ENCODE measurements around the gene RNU6-9. TPM values are rescaled to one million over a fixed set of nuclear protein-coding genes. Genes with fewer than 3 reads are reported as not detected.

The RNU6-9 gene
- total RNA-seq, 1 experiment from 2014 or later = not detected

GRCh38 chr19:898663-899062 lies 5.4 kb downstream of the RNU6-9 start:
- DNase-seq = no peak
- BruUV-seq (replicated peaks) = no TSS peak
- ChIA-PET POLR2A (ENCODE audit: unreplicated experiment) (no interaction called here), CTCF (interaction anchor here (0.5 kb wide), 1 partner anchor 90 kb away, joined by 23 read pairs; no protein-coding TSS in a partner anchor)
- peaks cover 10% of the 10 kb centered on the region; the same call in 1 of the 2 replicates for H3F3A ChIP-seq (ENCODE audit: insufficient read depth, low read depth)
- H3K4me1 ChIP-seq (replicated peaks; ENCODE audit: insufficient read depth) = no peaks in the 10 kb centered on the region
- no peak overlapping the region for H3K27ac ChIP-seq
- H3K36me3 ChIP-seq (ENCODE audit: low read depth) = no peaks in the 10 kb centered on the region
- H3K4me3 ChIP-seq = no peak overlapping the region
- H3K9me3 ChIP-seq (ENCODE audit: insufficient read depth, low read depth) = no peaks in the 10 kb centered on the region
- no peaks in the 10 kb centered on the region for H3K79me2 ChIP-seq (ENCODE audit: low read depth)
- no peaks in the 10 kb centered on the region for H3K9me2 ChIP-seq (ENCODE audit: insufficient read depth)
- intact Hi-C loops (cut with micrococcal nuclease; ENCODE audit: unreplicated experiment) = no loop called here
- TF ChIP-seq, protein P1, sequence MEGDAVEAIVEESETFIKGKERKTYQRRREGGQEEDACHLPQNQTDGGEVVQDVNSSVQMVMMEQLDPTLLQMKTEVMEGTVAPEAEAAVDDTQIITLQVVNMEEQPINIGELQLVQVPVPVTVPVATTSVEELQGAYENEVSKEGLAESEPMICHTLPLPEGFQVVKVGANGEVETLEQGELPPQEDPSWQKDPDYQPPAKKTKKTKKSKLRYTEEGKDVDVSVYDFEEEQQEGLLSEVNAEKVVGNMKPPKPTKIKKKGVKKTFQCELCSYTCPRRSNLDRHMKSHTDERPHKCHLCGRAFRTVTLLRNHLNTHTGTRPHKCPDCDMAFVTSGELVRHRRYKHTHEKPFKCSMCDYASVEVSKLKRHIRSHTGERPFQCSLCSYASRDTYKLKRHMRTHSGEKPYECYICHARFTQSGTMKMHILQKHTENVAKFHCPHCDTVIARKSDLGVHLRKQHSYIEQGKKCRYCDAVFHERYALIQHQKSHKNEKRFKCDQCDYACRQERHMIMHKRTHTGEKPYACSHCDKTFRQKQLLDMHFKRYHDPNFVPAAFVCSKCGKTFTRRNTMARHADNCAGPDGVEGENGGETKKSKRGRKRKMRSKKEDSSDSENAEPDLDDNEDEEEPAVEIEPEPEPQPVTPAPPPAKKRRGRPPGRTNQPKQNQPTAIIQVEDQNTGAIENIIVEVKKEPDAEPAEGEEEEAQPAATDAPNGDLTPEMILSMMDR (conservative IDR thresholded peaks at IDR 0.05) = no peak
- TF ChIP-seq EZH2 (IDR thresholded peaks at IDR 0.05; ENCODE audit: low read depth) = no peak
- no peak overlapping the region for H2AFZ ChIP-seq
- H3K4me2 ChIP-seq = no peak overlapping the region
- H3K27me3 ChIP-seq (ENCODE audit: insufficient read depth, low read depth) = no peaks in the 10 kb centered on the region
- peaks cover 25% of the 10 kb centered on the region for H4K20me1 ChIP-seq (ENCODE audit: insufficient read depth)

- intact Hi-C loops (cut with micrococcal nuclease; ENCODE audit: unreplicated experiment) = no loop called here
- CTCF ChIA-PET = no interaction called here
- no peaks in the 10 kb centered on the region for H3K27me3 ChIP-seq (ENCODE audit: insufficient read depth, low read depth)
- peaks cover 8% of the 10 kb centered on the region; the same call in 1 of the 2 replicates for H3F3A ChIP-seq (ENCODE audit: insufficient read depth, low read depth)
- H3K79me2 ChIP-seq (ENCODE audit: low read depth) = peaks cover 2% of the 10 kb centered on the region; the same call in 1 of the 2 replicates
- H3K4me2 ChIP-seq = no peak overlapping the region
- no peak for DNase-seq
- no peaks in the 10 kb centered on the region for H3K9me3 ChIP-seq (ENCODE audit: insufficient read depth, low read depth)
- H3K9me2 ChIP-seq (ENCODE audit: insufficient read depth) = no peaks in the 10 kb centered on the region
- H3K27ac ChIP-seq = no peak overlapping the region
- H3K4me3 ChIP-seq = no peak overlapping the region
- no TSS peak for BruUV-seq (replicated peaks)
- no peaks in the 10 kb centered on the region for H3K4me1 ChIP-seq (replicated peaks; ENCODE audit: insufficient read depth)
- no peaks in the 10 kb centered on the region for H3K36me3 ChIP-seq (ENCODE audit: low read depth)
- POLR2A ChIA-PET (ENCODE audit: unreplicated experiment) = no interaction called here
- TF ChIP-seq, protein P1 (conservative IDR thresholded peaks at IDR 0.05) = no peak
- TF ChIP-seq EZH2 (IDR thresholded peaks at IDR 0.05; ENCODE audit: low read depth) = no peak
- no peak overlapping the region for H2AFZ ChIP-seq
- peaks cover 27% of the 10 kb centered on the region for H4K20me1 ChIP-seq (ENCODE audit: insufficient read depth)
These were observed 6.2 kb downstream of the RNU6-9 start for GRCh38 chr19:899336-900042.

DNA sequence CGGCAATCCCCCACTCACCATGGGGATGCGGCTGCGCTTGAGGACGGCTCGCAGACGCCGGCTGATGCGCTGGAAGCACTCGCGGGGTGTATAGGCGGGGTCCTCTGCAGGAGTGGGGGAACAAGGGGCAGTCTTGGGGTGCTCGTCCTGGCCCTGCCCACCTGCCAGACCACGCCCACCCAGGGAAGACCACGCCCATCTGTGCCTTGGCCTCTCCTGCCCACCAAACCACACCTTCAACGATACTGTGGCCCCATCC lies 6.7 kb downstream of the RNU6-9 start:
- H3K4me3 ChIP-seq = no peak overlapping the region
- H3F3A ChIP-seq (ENCODE audit: insufficient read depth, low read depth) = 0 out of 2 replicates have a peak, but pooled peaks cover 3% of the 10 kb centered on the region
- no TSS peak for BruUV-seq (replicated peaks)
- peaks cover 31% of the 10 kb centered on the region for H4K20me1 ChIP-seq (ENCODE audit: insufficient read depth)
- intact Hi-C loops (cut with micrococcal nuclease; ENCODE audit: unreplicated experiment) = no loop called here
- no peaks in the 10 kb centered on the region for H3K36me3 ChIP-seq (ENCODE audit: low read depth)
- H3K79me2 ChIP-seq (ENCODE audit: low read depth) = peaks cover 6% of the 10 kb centered on the region; the same call in 1 of the 2 replicates
- H3K4me1 ChIP-seq (replicated peaks; ENCODE audit: insufficient read depth) = no peaks in the 10 kb centered on the region
- H3K27ac ChIP-seq = no peak overlapping the region
- POLR2A ChIA-PET (ENCODE audit: unreplicated experiment) = no interaction called here
- H3K4me2 ChIP-seq = no peak overlapping the region
- no peak overlapping the region for H2AFZ ChIP-seq
- TF ChIP-seq, protein P1 (conservative IDR thresholded peaks at IDR 0.05) = no peak
- TF ChIP-seq EZH2 (IDR thresholded peaks at IDR 0.05; ENCODE audit: low read depth) = no peak
- no peak for DNase-seq
- H3K9me2 ChIP-seq (ENCODE audit: insufficient read depth) = no peaks in the 10 kb centered on the region
- CTCF ChIA-PET = no interaction called here
- no peaks in the 10 kb centered on the region for H3K27me3 ChIP-seq (ENCODE audit: insufficient read depth, low read depth)
- H3K9me3 ChIP-seq (ENCODE audit: insufficient read depth, low read depth) = no peaks in the 10 kb centered on the region
